CD4-positive, alpha-beta T cell treated with Interleukin-10 for 1 hour (primary cell): ENCODE results near the gene KCTD14.
"Not testable (repeated sequence)": the region's sequence is repeated elsewhere in the genome, so short reads cannot be mapped to it uniquely, and the experiment has no call there.

Source experiments
- DNase-seq: peaks from one replicate; pipeline ENCODE4 v3.0.0-alpha.2; 2020

Gene KCTD14, protein sequence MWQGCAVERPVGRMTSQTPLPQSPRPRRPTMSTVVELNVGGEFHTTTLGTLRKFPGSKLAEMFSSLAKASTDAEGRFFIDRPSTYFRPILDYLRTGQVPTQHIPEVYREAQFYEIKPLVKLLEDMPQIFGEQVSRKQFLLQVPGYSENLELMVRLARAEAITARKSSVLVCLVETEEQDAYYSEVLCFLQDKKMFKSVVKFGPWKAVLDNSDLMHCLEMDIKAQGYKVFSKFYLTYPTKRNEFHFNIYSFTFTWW

DNA sequence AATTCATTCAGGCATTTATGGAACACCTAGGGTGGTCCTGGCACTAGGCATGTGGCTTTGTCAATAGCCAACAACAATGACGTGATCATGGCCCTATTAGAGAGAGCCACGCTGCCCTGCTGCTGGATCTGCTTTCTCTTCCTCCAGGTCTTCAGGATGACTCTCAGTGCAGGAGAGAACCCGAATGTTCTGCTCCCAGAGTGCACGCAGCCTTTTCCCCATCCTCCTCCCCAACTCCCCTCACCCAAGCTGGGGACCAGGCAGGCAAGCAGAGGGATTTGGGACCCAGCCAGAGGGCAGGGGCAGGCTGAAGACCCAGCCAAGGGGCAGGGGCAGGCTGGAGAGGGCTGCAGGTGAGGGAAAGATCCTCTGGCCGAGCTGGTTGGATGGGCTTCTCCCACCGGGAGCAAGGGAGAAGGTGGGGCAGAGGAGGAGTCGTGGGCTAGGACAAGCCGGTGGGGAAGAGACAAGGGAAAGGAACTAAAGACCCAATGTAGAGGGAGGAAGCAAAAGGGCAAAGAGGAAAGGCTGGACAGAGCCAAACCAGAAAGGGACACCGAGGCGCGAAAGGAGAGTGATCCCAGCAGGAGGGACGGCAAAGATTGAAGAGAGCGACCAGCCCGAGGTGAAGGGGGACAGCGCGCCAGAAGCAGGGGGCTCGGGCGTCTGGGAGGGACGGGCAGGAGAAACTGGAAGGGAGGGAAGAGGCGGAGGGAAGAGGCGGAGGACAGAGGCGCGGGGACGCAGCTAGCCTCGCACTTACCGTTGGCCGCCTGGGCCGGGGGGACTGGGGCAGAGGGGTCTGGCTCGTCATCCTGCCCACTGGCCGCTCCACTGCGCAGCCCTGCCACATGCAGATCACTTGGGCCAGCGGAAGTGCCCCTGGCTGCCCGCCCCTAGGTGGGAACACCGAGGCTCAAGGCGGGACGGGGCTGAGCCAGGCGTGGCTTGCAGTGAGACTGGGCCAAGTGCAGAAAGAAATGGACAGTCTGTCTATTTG is at the start of gene KCTD14:
Gene KCTD14 (minus strand): TSS at position 880 of the 1,000 bp plus-strand sequence. CDS start 27 bp downstream, at position 853.
- no peak for DNase-seq

DNA sequence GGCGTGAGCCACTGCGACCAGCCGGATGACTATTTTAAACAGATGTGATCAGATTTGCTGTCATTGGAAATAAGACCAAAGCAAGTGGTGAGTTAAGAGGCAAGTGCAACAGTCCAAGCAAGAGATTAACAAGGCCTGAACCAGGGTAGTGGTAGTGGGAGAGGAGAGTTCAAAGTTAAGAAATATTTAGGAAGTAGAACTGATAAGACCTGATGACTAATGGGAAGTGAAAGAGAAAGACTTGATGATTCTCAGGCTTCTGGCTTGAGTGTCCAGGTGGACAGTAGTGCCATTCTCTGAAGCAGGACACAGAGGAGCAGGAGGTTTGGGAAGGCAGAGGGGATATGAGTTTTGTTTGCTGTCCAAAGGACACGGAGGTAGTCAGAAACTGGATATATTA is 49.4 kb upstream of the KCTD14 start:
- no peak for DNase-seq

DNA sequence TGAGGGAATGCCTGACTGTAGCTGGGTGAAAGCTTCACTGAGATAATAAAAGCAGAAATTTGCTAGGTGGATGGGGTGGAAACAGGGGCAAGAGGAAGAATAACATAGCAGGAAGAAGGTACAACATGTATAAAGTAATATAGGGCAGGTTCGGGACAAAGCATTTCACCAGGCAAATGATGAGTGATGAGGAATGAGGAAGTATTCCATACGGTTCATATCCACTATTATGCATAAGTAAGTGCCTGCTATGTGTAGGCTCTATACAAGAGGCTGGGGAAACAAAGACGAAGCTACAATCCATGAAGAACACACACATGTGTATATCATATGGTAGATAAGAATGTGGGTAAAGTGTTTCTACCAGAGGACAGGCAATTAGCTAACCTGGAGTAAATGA is 48.6 kb upstream of the KCTD14 start:
- DNase-seq = no peak

DNA sequence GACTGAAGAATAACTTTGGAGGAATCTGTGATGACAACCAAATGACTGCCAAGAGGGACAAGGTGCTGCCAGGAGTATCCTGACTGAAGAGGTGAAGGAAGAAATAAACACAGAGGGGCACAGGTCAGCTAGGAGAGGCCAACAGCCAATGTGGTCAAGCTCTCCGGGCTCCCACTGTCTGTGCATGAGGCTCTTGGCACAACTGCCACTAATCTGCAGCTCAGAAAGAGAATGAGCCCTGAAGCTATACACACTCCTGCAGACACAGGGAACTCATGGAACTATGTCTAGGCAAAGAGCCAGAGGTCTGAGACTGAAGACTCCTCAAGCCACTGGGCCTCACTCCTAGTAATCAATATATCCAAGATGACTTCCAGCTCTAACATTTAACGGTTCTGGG is 47.5 kb upstream of the KCTD14 start:
- DNase-seq = no peak

DNA sequence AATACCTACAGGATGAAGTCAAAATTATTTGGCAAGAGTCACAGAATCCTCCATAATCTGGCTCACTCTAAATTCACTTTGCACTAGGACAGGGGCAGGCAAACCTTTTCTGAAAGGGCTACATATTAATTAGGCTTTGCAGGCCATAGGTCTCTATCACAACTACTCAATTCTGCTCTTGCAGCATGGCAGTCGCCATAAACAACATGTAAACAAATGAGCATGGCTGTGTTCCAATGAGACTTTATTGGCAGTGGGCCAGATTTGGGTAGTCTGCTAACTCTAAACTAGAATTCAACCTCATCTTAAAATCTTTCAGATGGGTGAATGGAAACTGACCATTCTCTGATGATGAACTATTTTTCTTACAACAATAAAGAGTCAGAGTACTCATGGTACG is 46.4 kb upstream of the KCTD14 start:
- no peak for DNase-seq

DNA sequence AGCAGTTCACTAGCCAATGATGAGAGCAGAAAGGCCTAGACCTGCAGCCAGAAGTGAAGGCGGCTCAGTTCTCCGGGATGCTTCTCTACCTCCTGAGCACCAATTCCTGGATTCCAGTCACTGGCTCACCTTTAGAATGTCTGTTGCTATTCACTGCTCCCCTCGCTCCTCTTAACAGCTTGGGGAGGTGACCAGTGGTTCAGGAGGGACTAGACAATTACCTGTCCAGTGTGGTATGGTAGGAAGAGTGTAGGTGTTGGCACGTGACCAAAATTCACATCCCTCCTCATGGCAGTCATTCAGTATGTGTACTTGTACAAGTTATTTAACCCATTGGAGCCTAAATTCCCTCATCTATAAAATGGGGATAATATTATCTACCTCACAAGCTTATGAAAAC is 44.6 kb upstream of the KCTD14 start:
- no peak for DNase-seq

DNA sequence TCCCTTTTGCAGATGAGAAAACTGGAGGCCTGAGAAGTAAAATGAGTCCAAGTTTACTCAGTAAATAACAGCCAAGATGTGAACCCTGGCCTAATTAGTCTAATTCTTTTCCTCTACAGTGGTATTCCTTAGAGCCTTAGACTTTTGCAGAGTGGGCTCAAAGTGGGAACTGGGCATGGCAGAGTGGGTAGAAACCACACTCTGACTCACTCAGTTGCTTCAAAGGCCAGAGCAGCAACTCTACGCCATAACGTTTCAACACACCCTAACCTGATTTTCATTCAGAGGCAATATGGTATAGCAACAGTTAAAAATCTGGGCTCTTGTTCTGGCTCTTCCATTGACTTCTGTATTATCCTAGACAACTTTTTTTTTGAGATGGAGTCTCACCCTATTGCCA is 43.4 kb upstream of the KCTD14 start:
- DNase-seq = no peak

DNA sequence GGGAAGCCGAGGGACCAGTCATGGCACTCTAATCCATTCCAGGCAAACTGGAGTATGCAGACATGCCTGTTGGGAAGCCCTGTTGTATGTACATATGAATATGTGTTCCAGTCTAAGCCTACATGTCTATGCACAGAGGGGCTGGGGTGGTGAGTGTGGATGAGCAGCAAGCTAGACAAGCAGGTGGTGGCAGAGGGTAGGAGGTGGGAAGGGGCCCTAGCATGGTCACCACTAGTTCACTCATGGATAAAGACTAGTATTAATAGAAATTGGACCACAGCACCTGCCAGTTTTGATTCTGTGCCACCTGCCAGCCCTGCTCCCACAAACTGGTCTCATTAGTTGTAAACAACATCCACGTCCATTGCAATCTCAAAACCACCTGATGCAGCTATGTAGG is 42.1 kb upstream of the KCTD14 start:
- DNase-seq = no peak

DNA sequence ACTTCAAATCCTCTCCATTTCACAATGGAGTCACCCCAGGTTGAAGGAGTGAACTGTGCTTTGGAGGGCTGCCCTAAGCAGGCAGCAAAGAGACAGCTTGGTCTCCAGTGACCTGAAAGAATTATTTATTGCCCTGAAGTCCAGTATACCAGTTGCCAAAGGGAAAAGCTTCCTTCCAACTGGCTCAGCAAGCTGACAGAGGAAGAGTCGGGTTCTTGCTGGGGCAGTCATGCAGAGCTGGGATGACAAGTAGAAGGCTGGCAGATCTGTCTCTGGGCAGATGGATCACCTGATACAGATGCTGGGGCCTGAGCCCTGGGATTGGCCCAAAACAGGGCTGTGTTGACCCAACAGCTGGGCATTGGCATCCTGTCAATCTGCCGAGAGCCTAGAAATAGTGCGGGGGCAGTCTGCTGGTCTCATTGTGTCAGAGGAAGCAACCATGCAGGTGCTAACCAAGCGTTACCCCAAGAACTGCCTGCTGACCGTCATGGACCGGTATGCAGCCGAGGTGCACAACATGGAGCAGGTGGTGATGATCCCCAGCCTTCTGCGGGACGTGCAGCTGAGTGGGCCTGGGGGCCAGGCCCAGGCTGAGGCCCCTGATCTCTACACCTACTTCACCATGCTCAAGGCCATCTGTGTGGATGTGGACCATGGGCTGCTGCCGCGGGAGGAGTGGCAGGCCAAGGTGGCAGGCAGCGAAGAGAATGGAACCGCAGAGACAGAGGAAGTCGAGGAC is 40.5 kb upstream of the KCTD14 start, which contains the start of gene THRSP:
Gene THRSP (plus strand): TSS at position 422 of the 742 bp plus-strand sequence. CDS start 21 bp downstream, at position 443.
- DNase-seq = no peak

DNA sequence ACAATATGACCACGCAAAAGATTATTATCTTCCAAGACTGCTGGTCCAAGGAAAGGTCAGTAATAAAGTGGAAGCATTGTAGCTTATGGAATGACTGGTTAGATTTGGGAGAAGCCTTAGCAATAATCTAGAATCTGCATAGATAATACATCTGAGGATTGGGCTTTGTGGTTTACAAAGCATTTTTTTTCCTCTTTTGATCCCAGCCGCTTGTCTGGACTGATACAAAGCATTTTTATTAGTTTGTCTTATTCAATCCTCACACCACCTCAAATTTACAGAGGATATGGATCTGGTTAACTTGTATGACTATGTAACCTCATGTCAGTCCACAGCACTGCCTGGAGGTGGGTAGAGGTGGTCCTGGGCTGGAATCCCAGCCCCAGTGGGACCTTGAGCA is 39.6 kb upstream of the KCTD14 start:
- DNase-seq = no peak

DNA sequence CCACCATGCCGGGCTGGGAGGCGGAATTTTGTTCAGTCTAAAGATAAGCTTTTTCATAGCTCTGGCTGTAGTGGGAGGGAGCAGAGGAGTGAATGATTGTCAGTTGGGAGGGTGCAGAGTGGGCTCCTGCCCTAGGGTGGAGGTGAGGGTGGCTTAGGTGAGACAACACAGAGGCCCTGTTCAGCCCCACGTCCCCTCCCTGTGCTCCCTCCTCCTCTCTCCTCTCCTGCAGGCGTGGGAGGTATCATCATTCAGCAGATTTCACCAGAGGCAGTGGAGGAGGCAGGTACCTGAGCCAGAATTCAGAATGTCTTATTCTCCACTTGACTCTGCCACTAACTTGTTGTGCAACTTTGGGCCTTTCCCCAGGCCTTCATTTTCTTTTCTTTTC is 38.8 kb upstream of the KCTD14 start:
- no peak for DNase-seq

DNA sequence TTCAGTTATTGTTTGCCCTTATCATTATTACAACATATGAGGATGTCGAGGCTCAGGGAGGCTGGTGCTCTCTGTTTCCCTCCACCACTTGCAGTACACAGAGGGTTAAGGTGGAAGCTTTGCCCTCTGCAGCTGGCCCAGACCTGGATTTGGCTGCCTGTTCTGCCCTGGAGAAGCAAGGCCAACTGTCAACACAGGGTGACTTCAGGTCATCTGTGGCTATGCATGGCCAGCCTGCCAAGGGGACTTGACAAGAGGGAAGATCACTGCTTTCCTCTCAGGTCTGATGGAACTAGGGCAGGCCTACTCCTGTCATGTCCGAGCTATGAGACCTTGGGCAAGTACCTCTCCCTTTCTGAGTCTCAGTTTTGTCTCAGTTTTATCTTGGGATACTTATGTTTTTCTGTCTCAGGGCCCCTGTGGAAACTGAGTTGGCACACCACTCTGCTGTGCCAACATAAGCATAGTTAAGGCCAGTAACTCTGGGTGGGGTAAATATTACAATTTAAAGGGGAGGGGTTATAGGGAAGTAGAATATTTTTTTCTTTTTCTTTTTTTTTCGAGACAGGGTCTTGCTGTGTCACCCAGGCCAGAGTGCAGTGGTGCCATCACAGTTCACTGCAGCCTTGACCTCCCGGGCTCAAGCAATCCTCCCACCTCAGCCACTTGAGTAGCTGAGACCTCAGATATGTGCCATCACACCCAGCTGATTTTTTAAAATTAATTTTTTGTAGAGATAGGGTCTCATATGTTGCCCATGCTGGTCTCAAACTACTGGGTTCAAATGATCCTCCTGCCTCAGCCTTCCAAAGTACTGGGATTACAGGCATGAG is 38.2 kb upstream of the KCTD14 start:
- DNase-seq = no peak

DNA sequence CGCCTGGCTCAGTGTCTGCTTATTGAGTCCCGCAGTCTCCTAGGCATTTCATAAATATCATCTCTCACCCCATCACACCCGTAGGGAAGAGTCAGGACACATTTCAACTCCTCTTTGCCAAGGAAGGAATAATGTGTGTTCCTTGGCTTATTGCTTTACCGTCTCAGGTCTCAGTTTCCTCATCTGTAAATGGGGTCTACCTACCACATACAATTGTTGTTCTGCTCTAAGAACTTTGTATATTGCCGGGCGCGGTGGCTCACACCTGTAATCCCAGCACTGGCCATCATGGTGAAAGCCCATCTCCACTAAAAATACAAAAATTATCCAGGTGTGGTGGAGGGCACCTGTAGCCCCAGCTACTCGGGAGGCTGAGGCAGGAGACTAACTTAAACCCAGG is 37.5 kb upstream of the KCTD14 start:
- DNase-seq = no peak

DNA sequence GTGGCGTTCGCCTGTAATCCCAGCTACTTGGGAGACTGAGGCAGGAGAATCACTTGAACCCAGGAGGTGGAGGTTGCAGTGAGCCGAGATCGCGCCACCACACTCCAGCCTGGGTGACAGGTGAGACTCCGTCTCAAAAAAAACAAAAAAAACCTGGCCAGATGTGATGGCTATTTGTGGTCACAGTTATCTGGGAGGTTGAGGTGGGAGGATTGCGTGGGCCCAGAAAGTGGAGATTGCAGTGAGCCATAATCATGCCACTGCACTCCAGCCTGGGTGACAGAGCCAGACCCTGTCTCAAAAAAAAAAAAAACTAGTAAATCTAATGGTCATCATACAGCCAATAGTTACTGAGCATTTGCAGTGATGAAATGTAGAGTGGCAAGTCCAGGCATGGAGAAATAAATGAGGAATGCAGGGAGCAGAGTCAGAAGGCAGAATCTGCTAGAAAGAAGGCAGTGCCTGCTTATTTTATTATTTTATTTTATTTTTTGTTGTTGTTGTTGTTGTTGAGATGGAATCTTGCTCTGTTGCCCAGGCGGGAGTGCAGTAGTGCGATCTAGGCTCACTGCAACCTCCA is 36.8 kb upstream of the KCTD14 start:
- not testable (repeated sequence) for DNase-seq

DNA sequence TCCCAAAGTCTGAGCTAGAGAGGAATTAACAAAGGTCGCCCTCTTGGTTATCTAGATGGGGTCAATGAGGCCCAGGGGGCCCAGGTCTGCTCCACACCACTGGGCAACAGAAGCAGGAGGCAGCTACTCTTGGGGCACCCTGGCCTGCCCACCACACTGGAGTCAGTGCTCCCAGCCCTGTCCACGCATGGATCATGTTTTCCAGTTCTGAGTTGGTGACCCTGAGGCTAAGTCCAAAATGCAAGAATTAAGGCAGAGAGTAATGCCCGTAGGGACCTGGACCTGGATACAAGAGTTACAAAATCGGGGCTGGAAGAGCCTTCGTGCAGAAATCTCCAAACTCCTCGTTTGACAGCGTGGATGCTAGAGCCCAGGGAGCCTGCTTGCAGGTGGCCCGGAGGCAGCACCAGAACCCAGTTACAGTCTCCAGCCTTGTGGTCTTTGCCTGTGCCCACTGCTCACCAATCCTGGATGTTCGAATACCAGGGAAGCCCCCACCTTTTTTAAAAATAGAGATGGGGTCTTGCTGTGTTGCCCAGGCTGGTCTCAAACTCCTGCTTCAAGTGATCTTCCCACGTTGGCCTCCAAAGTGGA is 34.5 kb upstream of the KCTD14 start:
- no peak for DNase-seq

DNA sequence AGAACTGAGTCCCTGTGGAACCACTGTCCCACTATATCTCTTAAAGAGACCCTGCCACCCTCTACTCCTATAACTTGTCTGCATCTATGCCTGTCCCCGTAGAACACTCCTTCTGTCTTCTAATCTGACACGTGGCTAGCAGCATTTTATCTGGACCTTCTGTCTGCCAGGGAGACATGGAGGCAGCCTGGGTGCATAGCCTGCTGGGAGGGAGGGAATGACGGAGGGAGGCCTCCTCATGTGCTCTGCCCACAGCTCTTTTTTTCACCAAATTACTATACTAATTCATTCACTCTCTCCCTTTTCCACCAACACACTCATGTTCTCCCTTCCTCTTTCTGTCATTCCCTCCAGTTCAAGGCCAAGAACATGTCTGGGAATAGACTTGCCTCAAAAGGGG is 33.0 kb upstream of the KCTD14 start:
- no peak for DNase-seq

DNA sequence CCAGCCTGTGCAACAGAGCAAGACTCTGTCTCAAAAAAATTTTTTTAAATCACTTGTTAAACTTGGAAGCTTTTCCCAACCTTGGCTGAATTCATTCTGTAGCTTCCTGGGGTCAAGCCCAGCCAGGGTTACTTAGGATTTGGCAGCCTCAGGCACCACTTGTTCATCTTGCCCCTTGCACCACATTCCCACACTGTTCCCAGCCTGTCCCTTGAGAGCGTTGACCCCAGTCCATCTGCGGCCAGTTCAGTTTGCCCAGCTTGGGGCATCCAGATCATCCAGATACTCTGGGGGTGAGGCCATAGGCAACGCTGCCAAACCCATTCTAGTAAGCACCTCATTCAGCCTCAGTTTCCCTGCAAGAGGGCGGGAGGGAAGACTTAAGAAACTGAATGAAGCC is 31.9 kb upstream of the KCTD14 start:
- no peak for DNase-seq

DNA sequence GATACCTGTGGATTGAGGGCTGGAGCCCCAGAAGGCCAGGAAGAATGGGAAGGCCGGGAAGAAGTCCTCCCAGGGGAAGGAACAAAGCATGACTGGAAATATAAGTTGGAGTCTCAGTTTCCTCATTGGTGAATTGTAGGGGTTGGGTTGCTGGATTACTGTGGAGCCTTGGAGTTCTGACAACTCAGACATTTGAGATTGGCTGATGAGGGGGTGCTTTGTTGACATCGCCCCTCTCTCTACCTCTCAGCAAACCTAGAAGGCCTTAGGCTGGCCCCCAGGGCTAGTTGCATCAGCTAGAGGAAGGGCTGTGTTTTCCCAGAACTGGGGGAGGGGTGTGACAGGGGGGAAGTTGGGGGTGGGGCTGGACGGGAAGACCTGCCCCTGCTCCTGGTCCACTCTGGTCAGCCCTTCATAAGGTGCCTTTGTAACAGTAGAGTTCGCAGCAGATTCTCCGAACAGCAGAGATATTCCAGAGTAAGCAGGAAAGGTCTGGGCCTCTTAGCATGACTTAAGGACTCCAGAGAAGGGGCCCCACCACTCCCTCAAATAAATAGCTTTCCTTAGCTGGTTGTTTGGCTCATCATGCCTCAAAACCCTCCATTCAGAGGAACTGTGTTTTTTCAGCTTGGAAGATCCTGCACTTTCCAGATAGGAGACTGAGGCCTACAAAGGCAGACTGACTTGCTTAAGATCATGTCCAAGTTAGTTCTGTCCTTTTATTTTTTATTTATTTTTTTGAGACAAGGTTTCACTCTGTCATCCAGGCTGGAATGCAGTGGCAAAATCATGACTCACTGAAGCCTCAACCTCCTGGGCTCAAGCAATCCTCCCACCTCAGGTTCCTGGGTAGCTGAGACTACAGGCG is 28.1 kb upstream of the KCTD14 start:
- no peak for DNase-seq

DNA sequence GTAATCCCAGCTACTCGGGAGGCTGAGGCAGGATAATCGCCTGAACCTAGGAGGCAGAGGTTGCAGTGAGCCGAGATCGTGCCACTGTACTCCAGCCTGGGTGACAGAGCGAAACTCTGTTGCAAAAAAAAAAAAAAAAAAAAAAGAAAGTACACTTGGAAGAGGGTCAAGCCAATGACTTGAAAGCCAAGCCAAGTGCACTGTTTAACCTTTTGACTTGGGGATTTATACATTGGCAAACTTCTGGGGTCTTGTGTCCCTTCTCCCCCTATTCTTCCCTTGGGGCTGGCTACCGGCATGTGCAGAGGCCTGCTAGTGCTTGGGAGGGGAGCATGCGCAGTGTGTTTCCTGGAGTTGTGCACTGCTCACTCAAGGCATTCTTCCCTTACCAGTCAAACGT is 26.3 kb upstream of the KCTD14 start:
- DNase-seq = no peak

DNA sequence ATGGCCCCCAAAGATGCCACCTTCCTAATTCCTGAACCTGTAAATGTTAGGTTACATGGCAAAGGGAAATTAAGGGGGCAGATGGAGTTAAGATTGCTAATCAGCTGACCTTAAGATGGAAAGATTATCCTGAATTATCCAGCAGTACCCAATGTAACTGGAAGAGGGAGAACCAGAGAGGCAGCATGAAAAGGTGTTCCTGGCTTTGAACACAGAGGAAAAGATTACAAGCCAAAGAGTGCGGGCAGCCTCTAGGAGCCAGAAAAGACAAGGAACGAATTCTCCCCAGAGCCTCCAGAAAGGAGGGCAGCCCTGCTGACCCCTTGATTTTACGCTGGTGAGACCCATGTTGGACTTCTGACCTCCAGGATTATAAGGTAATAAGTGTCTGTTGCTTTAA is 25.5 kb upstream of the KCTD14 start:
- DNase-seq = no peak

DNA sequence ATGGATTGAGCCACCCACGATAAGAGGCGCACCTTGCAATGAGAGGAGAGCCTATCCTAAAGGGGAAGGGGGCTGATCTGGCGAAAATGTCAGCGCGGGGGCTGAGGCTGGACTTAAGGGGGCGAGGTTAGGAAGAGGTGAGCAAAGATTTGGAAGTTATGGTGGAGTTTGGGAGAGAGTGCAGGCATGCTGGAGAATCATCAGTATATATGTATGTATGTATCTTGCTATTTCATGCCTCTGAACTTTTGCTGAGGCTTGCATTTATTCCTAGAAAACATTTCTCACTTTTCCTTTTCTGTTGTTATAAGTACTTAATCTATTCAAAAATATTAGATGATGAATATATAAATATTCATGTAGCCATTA is 23.4 kb upstream of the KCTD14 start:
- DNase-seq = no peak
